SK-N-SH (cell line): Measurements from ENCODE around the gene JADE3. TPM values are rescaled to one million over a fixed set of nuclear protein-coding genes. Genes with fewer than 3 reads are reported as not detected.

Experiments used
- CTCF ChIA-PET: fragments of 300-600, 350-600 bp; formaldehyde crosslinking; extraction: SDS; loops from one replicate; lab custom pipeline; 2021; lab: Yijun Ruan, JAX
- POLR2A ChIA-PET: fragments of 350-600 bp; sonication (Branson Sonifier 250); formaldehyde crosslinking; extraction: SDS; loops from one replicate; lab custom pipeline; 2020; ENCODE audit warnings: antibody characterized with exemption, inconsistent platforms; lab: Yijun Ruan, JAX
- DNase-seq: peaks from one replicate; pipeline ENCODE4 v3.0.0; 2012
- H2AFZ ChIP-seq: fragments of 200-600 bp; sonication (generic); 2 replicates; pipeline ENCODE4 v1.8.1; 2016; ENCODE audit warnings: antibody characterized with exemption, mild to moderate bottlenecking, low read depth
- H3F3A ChIP-seq: fragments of 200-600 bp; sonication (generic); replicated peaks from 2 replicates; pipeline ENCODE3; 2016; ENCODE audit warnings: antibody characterized with exemption, mild to moderate bottlenecking; ENCODE audit not compliant: insufficient read depth
- H3K27ac ChIP-seq, 2 experiments: fragments of 200-500 bp in 1 of 2; fragments of 200-600 bp in 1 of 2; sonication (Bioruptor generic) in 1 of 2; sonication (generic), shearing (Covaris generic) in 1 of 2; 2 replicates each; pipeline versions ENCODE4 v1.5.1 to v1.6.1; 2014 to 2016; ENCODE audit warnings: low read depth in 2 of 2, inconsistent platforms in 1 of 2, low read length in 1 of 2, mild to moderate bottlenecking in 1 of 2, mixed read lengths in 1 of 2
- H3K27me3 ChIP-seq: fragments of 200-600 bp; sonication (generic), shearing (Covaris generic); 2 replicates; pipeline ENCODE4 v1.6.1; 2016; ENCODE audit warnings: mixed run types; ENCODE audit not compliant: insufficient read depth
- H3K36me3 ChIP-seq, 2 experiments: fragments of 200-500 bp in 1 of 2; fragments of 200-600 bp in 1 of 2; sonication (Bioruptor generic) in 1 of 2; sonication (generic) in 1 of 2; replicated peaks in 1 of 2; 2 replicates each; pipeline versions ENCODE3 to v1.5.1; 2014 to 2016; ENCODE audit warnings: low read length in 1 of 2, mild to moderate bottlenecking in 1 of 2; ENCODE audit not compliant: insufficient read depth in 2 of 2, control insufficient read depth in 1 of 2
- H3K4me1 ChIP-seq, 2 experiments: fragments of 200-500 bp in 1 of 2; fragments of 200-600 bp in 1 of 2; sonication (Bioruptor generic) in 1 of 2; sonication (generic), shearing (Covaris generic) in 1 of 2; 2 replicates each; pipeline versions ENCODE4 v1.5.1 to v1.6.1; 2014 to 2016; ENCODE audit warnings: low read depth in 1 of 2, low read length in 1 of 2, mixed run types in 1 of 2; ENCODE audit not compliant: insufficient read depth in 2 of 2, control insufficient read depth in 1 of 2
- H3K4me2 ChIP-seq: fragments of 200-600 bp; sonication (generic), shearing (Covaris generic); 2 replicates; pipeline ENCODE4 v1.6.1; 2017; ENCODE audit warnings: mixed run types
- H3K4me3 ChIP-seq, 2 experiments: fragments of 200-500 bp in 1 of 2; fragments of 200-600 bp in 1 of 2; sonication (Bioruptor generic) in 1 of 2; sonication (generic), shearing (Covaris generic) in 1 of 2; 2 replicates each; pipeline versions ENCODE4 v1.5.1 to v1.8.1; 2014 to 2016; ENCODE audit warnings: low read depth in 2 of 2, inconsistent platforms in 1 of 2, low read length in 1 of 2, mild to moderate bottlenecking in 1 of 2, mixed read lengths in 1 of 2, moderate library complexity in 1 of 2
- H3K79me2 ChIP-seq: fragments of 200-600 bp; sonication (generic); 2 replicates; pipeline ENCODE4 v1.8.1; 2017; ENCODE audit warnings: mild to moderate bottlenecking; ENCODE audit not compliant: insufficient read depth
- H3K9ac ChIP-seq: fragments of 200-600 bp; sonication (generic); 2 replicates; pipeline ENCODE4 v1.6.1; 2017; ENCODE audit warnings: mixed run types
- H3K9me2 ChIP-seq: fragments of 200-600 bp; sonication (generic); 2 replicates; pipeline ENCODE4 v1.6.1; 2017; ENCODE audit warnings: mixed run types
- H3K9me3 ChIP-seq: fragments of 200-600 bp; sonication (generic); 2 replicates; pipeline ENCODE4 v1.6.1; 2017; ENCODE audit warnings: mixed run types, mild to moderate bottlenecking, moderate library complexity
- H4K20me1 ChIP-seq: fragments of 200-600 bp; sonication (generic); 2 replicates; pipeline ENCODE4 v1.6.1; 2017; ENCODE audit warnings: mild to moderate bottlenecking, mixed run types; ENCODE audit not compliant: insufficient read depth
- CHD2 ChIP-seq: fragments of 150-350 bp; IDR thresholded peaks from 2 replicates; pipeline ENCODE4 v1.6.1; 2018; ENCODE audit warnings: low read length; ENCODE audit not compliant: partially characterized antibody
- GABPA ChIP-seq: IDR thresholded peaks from 2 replicates; pipeline ENCODE4 v1.4.0; 2012; ENCODE audit warnings: low read depth, mild to moderate bottlenecking
- MEF2A ChIP-seq: IDR thresholded peaks from 2 replicates; pipeline ENCODE4 v1.4.0; 2012; ENCODE audit warnings: low read depth, borderline replicate concordance
- NFIC ChIP-seq: IDR thresholded peaks from 2 replicates; pipeline ENCODE4 v1.4.0; 2012; ENCODE audit warnings: borderline replicate concordance
- RAD21 ChIP-seq: IDR thresholded peaks from 2 replicates; pipeline ENCODE4 v1.6.1; 2012; ENCODE audit warnings: mild to moderate bottlenecking, low read length
- RCOR1 ChIP-seq: fragments of 150-350 bp; IDR thresholded peaks from 2 replicates; pipeline ENCODE4 v1.6.1; 2017; ENCODE audit warnings: antibody characterized with exemption, low read length
- RFX5 ChIP-seq: IDR thresholded peaks from 2 replicates; pipeline ENCODE4 v1.6.1; 2012; ENCODE audit warnings: mild to moderate bottlenecking, improper control_type of control experiment, low read length
- SIN3A ChIP-seq: IDR thresholded peaks from 2 replicates; pipeline ENCODE4 v1.6.1; 2012; ENCODE audit warnings: low read depth, mild to moderate bottlenecking, low read length, moderate library complexity, borderline replicate concordance
- TAF1 ChIP-seq: IDR thresholded peaks from 2 replicates; pipeline ENCODE4 v1.6.1; 2012; ENCODE audit warnings: low read depth, mild to moderate bottlenecking, low read length, moderate library complexity, borderline replicate concordance
- TCF12 ChIP-seq: IDR thresholded peaks from 2 replicates; pipeline ENCODE4 v1.4.0; 2012
- TEAD4 ChIP-seq: IDR thresholded peaks from 2 replicates; pipeline ENCODE4 v1.4.0; 2012; ENCODE audit warnings: mild to moderate bottlenecking, borderline replicate concordance; ENCODE audit not compliant: insufficient read depth
- WGBS: methylation state at CpG from one replicate; pipeline ENCODE4 v1.1.6; 2017; ENCODE audit warnings: low lambda C conversion rate; 5-methylcytosine and 5-hydroxymethylcytosine counted together
- polyA plus RNA-seq, 3 experiments: library from polyadenylated mRNA; depleted of rRNA; stranded (reverse); fragments of >200 nt; gene quantifications; 2 replicates each; pipeline ENCODE4 v1.2.3, GENCODE V29; 2012
- TF ChIP-seq, protein P1 (sequence below): fragments of 200-600 bp; sonication (generic); IDR thresholded peaks from 2 replicates; pipeline ENCODE4 v1.6.1; 2017; ENCODE audit warnings: antibody characterized with exemption, mild to moderate bottlenecking, moderate library complexity
- TF ChIP-seq, protein P2 (sequence below): IDR thresholded peaks from 2 replicates; pipeline ENCODE4 v1.4.0; 2012; ENCODE audit warnings: low read depth, borderline replicate concordance
- TF ChIP-seq, protein P3 (sequence below): IDR thresholded peaks from 2 replicates; pipeline ENCODE4 v1.6.1; 2012; ENCODE audit warnings: mild to moderate bottlenecking, low read depth, low read length, moderate library complexity
- TF ChIP-seq, protein P4 (sequence below): fragments of 150-350 bp; IDR thresholded peaks from 2 replicates; pipeline ENCODE4 v1.6.1; 2017; ENCODE audit warnings: antibody characterized with exemption, low read length, low read depth, borderline replicate concordance
- TF ChIP-seq, protein P5 (sequence below): IDR thresholded peaks from 2 replicates; pipeline ENCODE4 v1.4.0; 2012; ENCODE audit warnings: low read depth

JADE3 gene
- polyA plus RNA-seq, 1 of the 3 experiments (the other 2 are of a cell fraction), result 3.0 TPM

DNA sequence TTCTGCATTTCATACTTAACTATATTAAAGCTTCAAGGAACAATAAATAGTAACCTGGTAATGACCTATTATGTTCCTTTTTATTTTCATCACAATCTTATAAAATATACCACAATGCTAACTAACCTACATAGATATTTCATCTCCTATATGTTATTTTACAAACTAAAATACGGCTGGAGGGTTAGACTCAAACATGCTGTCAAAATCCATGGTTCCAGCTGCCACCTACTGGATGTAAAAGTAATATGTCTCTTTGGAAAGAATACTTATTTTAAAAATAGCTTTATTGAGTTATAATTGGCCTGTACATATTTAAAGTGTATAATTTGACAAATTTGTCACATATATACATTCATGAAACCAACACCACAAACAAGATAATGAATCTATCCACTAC lies 181.0 kb downstream of the JADE3 start:
- Histone ChIP-seq H3K27ac (no peak overlapping the region), H4K20me1 (no peaks in the 10 kb centered on the region), H3K79me2 (no peaks in the 10 kb centered on the region)
- TF ChIP-seq, protein P1, sequence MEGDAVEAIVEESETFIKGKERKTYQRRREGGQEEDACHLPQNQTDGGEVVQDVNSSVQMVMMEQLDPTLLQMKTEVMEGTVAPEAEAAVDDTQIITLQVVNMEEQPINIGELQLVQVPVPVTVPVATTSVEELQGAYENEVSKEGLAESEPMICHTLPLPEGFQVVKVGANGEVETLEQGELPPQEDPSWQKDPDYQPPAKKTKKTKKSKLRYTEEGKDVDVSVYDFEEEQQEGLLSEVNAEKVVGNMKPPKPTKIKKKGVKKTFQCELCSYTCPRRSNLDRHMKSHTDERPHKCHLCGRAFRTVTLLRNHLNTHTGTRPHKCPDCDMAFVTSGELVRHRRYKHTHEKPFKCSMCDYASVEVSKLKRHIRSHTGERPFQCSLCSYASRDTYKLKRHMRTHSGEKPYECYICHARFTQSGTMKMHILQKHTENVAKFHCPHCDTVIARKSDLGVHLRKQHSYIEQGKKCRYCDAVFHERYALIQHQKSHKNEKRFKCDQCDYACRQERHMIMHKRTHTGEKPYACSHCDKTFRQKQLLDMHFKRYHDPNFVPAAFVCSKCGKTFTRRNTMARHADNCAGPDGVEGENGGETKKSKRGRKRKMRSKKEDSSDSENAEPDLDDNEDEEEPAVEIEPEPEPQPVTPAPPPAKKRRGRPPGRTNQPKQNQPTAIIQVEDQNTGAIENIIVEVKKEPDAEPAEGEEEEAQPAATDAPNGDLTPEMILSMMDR, result peak; percentile 74
- TF ChIP-seq, protein P2, sequence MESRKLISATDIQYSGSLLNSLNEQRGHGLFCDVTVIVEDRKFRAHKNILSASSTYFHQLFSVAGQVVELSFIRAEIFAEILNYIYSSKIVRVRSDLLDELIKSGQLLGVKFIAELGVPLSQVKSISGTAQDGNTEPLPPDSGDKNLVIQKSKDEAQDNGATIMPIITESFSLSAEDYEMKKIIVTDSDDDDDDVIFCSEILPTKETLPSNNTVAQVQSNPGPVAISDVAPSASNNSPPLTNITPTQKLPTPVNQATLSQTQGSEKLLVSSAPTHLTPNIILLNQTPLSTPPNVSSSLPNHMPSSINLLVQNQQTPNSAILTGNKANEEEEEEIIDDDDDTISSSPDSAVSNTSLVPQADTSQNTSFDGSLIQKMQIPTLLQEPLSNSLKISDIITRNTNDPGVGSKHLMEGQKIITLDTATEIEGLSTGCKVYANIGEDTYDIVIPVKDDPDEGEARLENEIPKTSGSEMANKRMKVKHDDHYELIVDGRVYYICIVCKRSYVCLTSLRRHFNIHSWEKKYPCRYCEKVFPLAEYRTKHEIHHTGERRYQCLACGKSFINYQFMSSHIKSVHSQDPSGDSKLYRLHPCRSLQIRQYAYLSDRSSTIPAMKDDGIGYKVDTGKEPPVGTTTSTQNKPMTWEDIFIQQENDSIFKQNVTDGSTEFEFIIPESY, result no peak
- TF ChIP-seq RAD21, result peak; percentile 69
- TF ChIP-seq CHD2, result no peak
- TF ChIP-seq SIN3A, result no peak
- TF ChIP-seq, all 33 proteins: peak for 2
- no peaks in the 10 kb centered on the region for H3K36me3 ChIP-seq
- peak; percentile 26 for DNase-seq
- H3K9me2 ChIP-seq, result no peaks in the 10 kb centered on the region
- 16% methylated on average over 1 of the region's 1 CpG for WGBS
- H3K9ac ChIP-seq, result no peak overlapping the region
- ChIA-PET CTCF (interaction anchor here (0.5 to 3.6 kb wide), 28 partner anchors 8 to 538 kb away, joined by 3 to 28 read pairs (median 4); partner anchors contain the start of gene SLC9A7), POLR2A (no interaction called here)
- no peak overlapping the region for H3K4me2 ChIP-seq
- H2AFZ ChIP-seq, result no peak overlapping the region
- no peaks in the 10 kb centered on the region for H3K4me1 ChIP-seq
- H3F3A ChIP-seq, result no peaks in the 10 kb centered on the region
- H3K9me3 ChIP-seq, result no peaks in the 10 kb centered on the region
- no peak overlapping the region for H3K4me3 ChIP-seq
- H3K27me3 ChIP-seq, result peaks cover 12% of the 10 kb centered on the region; the same call in 1 of the 2 replicates

DNA sequence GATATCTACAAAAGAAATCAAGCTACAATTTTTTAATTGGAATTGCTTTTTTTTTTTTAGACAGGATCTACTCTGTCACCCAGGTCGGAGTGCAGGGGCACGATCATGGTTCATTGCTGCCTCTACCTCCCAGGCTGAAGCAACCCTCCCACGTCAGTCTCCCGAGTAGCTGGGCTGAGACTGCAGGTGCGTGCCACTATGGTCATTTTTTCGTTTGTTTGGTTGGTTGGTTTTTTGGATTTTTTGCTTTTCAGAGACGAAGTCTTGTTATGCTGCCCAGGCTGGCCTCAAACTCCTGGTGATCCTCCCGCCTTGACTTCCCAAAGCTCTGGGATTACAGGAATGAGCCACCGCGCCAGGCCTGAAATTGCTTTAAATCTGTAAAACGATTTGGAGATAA lies 181.6 kb downstream of the JADE3 start:
- Histone ChIP-seq H2AFZ (no peak overlapping the region), H4K20me1 (no peaks in the 10 kb centered on the region), H3K9ac (no peak overlapping the region), H3K79me2 (no peaks in the 10 kb centered on the region), H3K27me3 (peaks cover 12% of the 10 kb centered on the region; the same call in 1 of the 2 replicates), H3F3A (no peaks in the 10 kb centered on the region), H3K27ac (no peak overlapping the region), H3K36me3 (no peaks in the 10 kb centered on the region), H3K4me2 (no peak overlapping the region), H3K4me3 (no peak overlapping the region), H3K4me1 (no peaks in the 10 kb centered on the region), H3K9me2 (no peaks in the 10 kb centered on the region), H3K9me3 (no peaks in the 10 kb centered on the region)
- POLR2A ChIA-PET, result no interaction called here
- DNase-seq, result no peak
- 50% methylated on average over 11 of the region's 11 CpGs for WGBS
- CTCF ChIA-PET, result interaction anchor here (0.5 to 3.6 kb wide), 23 partner anchors 9 to 539 kb away, joined by 3 to 28 read pairs (median 4); partner anchors contain the start of gene SLC9A7
- TF ChIP-seq NFIC (no peak), TAF1 (no peak), RFX5 (no peak), TCF12 (no peak), MEF2A (no peak), RCOR1 (no peak), TEAD4 (no peak), GABPA (no peak)
- TF ChIP-seq, protein P3, sequence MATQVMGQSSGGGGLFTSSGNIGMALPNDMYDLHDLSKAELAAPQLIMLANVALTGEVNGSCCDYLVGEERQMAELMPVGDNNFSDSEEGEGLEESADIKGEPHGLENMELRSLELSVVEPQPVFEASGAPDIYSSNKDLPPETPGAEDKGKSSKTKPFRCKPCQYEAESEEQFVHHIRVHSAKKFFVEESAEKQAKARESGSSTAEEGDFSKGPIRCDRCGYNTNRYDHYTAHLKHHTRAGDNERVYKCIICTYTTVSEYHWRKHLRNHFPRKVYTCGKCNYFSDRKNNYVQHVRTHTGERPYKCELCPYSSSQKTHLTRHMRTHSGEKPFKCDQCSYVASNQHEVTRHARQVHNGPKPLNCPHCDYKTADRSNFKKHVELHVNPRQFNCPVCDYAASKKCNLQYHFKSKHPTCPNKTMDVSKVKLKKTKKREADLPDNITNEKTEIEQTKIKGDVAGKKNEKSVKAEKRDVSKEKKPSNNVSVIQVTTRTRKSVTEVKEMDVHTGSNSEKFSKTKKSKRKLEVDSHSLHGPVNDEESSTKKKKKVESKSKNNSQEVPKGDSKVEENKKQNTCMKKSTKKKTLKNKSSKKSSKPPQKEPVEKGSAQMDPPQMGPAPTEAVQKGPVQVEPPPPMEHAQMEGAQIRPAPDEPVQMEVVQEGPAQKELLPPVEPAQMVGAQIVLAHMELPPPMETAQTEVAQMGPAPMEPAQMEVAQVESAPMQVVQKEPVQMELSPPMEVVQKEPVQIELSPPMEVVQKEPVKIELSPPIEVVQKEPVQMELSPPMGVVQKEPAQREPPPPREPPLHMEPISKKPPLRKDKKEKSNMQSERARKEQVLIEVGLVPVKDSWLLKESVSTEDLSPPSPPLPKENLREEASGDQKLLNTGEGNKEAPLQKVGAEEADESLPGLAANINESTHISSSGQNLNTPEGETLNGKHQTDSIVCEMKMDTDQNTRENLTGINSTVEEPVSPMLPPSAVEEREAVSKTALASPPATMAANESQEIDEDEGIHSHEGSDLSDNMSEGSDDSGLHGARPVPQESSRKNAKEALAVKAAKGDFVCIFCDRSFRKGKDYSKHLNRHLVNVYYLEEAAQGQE, result no peak
- TF ChIP-seq, protein P2, result no peak
- TF ChIP-seq, protein P4, sequence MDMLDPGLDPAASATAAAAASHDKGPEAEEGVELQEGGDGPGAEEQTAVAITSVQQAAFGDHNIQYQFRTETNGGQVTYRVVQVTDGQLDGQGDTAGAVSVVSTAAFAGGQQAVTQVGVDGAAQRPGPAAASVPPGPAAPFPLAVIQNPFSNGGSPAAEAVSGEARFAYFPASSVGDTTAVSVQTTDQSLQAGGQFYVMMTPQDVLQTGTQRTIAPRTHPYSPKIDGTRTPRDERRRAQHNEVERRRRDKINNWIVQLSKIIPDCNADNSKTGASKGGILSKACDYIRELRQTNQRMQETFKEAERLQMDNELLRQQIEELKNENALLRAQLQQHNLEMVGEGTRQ, result no peak
- TF ChIP-seq, protein P5, sequence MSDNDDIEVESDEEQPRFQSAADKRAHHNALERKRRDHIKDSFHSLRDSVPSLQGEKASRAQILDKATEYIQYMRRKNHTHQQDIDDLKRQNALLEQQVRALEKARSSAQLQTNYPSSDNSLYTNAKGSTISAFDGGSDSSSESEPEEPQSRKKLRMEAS, result no peak
